ENCODE data around the gene TGFBR3. TPM values are rescaled to one million over a fixed set of nuclear protein-coding genes. Genes with fewer than 3 reads are reported as not detected.

TGFBR3 gene
- total RNA-seq, 2 donors from 2014 or later: 14.4 to 27.8 TPM

DNA sequence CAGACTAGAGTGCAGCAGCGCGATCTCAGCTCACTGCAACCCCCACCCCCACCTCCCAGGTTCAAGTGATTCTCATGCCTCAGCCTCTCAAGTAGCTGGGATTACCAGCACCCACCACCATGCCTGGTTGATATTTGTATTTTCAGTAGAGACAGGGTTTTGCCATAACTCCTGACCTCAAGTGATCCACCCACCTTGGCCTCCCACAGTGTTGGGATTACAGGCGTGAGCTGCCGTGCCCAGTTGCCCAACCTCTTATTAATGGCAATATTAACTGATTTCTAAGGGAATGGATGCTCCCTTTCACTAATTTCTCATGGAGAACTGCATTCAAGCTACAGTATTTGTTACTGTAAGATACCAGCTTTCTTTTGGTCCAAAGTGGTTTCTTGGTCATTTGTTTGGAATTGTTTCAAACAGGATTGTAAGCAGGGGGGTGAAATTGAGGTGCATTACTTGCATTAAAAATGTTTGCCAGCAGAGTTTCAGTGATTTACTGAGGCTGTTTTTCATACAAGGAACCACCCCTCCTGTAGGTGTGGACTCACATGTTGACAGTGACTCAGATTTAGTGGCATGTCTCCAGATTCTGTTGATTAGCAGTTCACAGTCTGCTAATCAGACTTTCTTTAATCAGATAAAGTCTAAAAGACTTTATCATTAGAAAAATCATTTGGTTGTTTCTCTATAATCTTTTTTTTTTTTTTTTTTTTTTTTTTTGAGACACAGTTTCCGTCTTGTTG, 3.9 kb upstream of the TGFBR3 start:
- ATAC-seq (peak; percentile 47), DNase-seq (no peak)
- intact Hi-C loops (cut with DNase I, micrococcal nuclease): loop anchor here in 1 of 2 donors (10.0 kb wide), 1 partner anchor 195 kb away; no protein-coding TSS in a partner anchor

DNA sequence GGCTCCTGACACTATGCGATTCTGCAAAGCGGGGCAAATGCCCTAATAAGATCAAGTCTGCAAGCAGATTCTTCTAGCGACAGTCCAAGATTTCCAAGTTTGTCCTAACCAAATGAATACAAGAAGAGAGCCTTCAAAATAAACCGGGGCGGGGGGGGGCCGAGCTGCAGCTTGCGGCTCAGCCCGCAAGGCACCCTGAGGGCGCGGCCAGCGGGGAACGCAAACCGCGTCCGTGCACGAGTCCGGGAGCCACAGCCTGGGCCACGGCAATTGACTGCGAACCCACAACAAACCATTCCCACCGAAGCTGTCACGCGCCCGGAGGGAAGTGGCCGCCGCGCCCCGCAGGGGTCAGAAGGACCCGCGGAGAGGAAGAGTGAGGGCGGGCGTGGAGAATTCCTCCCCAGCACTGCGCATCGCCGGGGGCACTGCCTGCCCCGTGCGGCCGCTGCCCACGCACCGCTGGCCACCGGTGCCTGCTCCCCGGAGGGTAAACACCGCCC, 687 bp downstream of the TGFBR3 start:
- intact Hi-C loops (cut with DNase I, micrococcal nuclease): loop anchor here in 1 of 2 donors (10.0 kb wide), 1 partner anchor 190 kb away; no protein-coding TSS in a partner anchor
- ATAC-seq: peak; percentile 17
- DNase-seq: peak; percentile 33 to 35

DNA sequence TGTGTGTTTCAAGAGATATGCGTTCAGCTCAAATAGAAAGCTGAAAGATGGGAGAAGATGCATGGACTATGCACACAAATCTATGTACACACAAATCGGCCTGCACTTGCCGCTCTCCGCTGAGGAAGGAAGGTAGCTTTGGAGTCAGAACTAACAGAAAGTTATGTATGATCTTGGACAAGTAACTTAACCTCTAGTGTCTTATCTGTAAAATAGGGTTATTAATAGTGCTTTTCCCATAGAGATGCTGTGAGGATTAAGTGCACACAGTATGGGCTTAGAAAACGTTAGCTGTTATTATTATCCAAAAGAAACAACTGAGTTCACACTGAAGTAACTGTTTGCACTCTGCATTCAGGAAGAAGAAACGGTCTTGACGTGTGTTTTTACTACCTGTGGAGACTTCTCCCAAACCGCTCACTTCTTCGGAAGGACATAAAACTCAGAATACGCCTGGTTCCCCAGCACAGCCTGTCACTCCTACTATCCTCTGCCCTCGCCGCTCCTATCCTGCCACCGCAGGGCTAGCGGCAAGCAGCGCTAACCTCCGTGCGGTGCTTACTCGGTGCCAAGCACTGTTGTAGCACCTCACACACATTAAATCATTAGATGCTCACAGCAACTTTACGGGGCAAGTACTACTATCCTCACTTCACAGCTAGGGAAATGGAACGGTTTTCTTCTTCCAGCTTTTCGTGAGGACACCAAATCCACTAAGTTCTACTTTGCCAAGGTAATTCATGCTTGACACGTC, 1.3 kb downstream of the TGFBR3 start:
- DNase-seq (peak; percentile 38 to 51), ATAC-seq (peak; percentile 30)
- intact Hi-C loops (cut with DNase I, micrococcal nuclease): loop anchor here in 1 of 2 donors (10.0 kb wide), 1 partner anchor 190 kb away; no protein-coding TSS in a partner anchor

DNA sequence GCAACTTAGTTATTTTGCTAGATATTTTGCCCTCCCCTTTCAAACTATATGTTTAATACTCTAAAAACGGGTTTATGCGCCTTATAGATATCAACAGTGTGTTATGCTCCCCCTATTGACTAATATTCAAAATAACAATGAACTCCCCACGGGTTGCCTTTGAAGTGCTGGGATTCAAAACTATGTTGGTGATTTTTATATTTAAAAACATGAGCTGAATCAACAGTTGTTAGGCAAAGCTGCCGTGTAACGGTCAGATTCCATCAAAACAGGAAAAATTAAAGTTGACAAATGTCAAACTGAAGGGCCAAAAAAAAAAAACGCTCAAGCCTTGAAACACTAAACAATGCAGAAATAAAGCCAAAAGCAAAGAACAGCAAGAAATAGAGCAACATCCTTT, 2.5 kb downstream of the TGFBR3 start:
- no peak for DNase-seq
- no peak for ATAC-seq
- intact Hi-C loops (cut with DNase I, micrococcal nuclease): loop anchor here in 1 of 2 donors (10.0 kb wide), 1 partner anchor 189 kb away; no protein-coding TSS in a partner anchor

DNA sequence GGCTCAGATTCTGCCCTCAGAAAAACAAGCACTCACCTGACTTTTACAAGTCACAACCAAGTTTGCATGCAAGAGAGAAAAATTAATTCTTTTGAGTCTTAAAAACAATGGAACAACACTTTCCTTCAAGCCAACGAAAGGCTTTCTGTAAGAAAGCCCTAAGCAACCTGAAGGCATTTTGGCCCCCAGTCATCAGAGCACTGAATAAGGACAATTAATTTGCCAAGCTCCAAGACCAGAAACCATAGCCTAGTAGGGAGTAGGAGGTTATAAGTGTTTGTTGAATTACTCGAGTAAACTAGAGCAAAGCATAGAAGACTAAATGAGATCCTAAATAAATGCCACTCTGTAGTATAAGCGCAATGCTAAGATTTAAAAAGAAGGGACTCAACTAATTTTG, 4.7 kb downstream of the TGFBR3 start:
- ATAC-seq: no peak

DNA sequence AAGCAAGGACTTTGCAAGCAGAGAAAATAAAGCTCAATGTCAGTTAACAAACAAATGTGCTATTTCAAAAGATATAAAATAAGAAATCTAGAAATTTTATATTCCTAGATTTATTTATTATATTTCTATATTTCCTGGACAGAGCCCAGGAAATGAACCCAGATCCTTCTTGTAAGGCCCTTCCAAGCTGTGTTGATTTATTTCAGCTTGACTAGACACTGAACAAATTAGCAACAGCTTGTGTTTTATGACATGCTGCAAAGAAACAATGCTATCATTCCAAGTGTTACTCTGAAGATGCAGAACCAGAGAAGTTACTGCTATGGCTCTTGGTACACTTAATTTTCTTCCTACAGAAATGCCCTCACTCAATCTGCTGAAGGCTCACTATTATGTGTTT, 6.2 kb downstream of the TGFBR3 start:
- DNase-seq: no peak
- intact Hi-C loops (cut with DNase I, micrococcal nuclease): loop anchor here in 1 of 2 donors (10.0 kb wide), 1 partner anchor 185 kb away; no protein-coding TSS in a partner anchor
- ATAC-seq: no peak

More for the DNA sequence above, 4.7 kb downstream of the TGFBR3 start:
- no peak for DNase-seq
- intact Hi-C loops (cut with DNase I, micrococcal nuclease): loop anchor here in 1 of 2 donors (10.0 kb wide), 1 partner anchor 186 kb away; no protein-coding TSS in a partner anchor

DNA sequence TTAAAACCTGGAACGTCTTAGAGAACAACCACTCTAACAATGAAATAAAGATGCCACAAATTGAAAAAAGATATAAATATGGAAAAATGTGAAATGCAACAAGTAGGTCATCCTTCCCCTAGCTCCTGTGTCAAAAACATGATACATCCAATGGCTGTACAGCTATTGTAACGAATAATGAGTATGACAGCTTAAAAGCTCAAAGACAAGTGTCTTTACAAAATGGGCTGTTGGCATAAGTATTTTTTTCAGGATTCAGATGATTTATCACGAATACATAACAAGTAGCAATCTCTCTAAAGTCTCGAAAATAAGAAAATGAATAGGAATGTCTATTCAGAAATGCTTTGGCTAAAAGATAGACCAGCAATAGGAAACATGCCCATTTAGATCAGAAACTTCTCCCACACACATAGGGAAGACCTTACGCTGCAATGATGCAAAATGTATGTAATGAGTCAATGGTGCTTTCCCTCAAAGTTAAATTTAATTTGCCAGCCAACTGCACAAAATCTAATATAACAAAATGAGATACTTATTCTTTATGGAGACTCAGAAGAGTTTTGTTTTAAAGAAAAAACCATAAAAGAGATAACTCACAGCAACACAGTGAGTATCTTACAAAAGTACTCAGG, 8.3 kb downstream of the TGFBR3 start:
- intact Hi-C loops (cut with DNase I, micrococcal nuclease): no loop called here
- DNase-seq (no peak), ATAC-seq (no peak)

DNA sequence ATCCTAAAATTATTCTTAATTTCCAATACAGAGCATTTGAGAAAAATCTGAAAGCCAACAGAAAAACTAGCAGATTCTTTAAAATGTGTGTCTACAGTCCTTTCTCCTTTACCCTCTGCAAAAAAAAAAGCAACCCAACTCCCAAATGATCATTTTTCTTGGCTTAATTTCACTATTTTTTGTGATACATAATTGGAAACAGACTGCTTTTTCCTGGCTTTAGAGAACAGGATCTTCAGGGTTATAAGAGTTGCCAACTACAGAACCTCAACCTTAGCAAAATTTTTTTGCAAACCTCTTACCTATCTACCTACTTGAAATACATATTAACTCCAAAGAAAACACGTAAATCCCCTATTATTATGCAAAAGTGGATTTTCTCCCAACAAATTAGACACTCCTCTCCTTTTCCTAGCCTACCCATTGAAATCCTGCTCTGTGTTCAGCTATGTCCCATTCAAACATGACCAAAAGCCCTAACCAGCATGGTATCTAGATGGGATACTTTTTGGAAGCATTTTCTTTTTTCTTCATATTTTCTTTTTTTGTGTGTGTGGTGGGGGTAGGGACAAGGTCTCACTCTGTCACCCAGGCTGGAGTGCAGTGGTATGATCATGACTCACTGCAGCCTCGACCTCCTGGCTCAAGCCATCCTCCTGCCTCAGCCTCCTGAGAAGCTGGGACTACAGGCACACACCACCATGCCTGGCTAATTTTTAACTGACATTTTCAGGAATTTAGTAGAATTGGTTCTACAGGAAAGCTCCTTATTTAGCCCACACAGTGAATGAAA, 9.0 kb downstream of the TGFBR3 start:
- ATAC-seq (no peak), DNase-seq (no peak)
- intact Hi-C loops (cut with DNase I, micrococcal nuclease): no loop called here

DNA sequence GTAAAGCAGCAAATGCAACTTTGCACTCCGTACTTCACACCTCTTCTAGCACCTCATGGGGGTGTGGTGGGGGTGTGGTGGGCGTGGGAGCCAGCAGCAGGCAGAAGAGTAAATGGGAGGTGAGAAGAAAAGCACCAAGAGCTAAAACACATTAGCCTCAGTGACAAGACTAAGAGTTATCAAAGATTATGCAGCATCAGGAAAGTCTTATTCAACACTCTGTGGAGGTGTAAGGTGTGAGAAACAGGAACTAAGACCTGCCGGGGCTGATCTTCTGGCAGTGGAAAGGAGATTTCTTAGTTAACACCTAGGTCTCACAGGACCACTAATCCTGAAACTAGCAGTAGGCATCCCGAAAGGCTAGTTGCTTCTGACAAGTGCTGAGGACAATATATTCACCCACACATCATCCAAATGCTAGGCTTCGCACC, 9.9 kb downstream of the TGFBR3 start:
- ATAC-seq (no peak), DNase-seq (no peak)
- intact Hi-C loops (cut with DNase I, micrococcal nuclease): no loop called here

DNA sequence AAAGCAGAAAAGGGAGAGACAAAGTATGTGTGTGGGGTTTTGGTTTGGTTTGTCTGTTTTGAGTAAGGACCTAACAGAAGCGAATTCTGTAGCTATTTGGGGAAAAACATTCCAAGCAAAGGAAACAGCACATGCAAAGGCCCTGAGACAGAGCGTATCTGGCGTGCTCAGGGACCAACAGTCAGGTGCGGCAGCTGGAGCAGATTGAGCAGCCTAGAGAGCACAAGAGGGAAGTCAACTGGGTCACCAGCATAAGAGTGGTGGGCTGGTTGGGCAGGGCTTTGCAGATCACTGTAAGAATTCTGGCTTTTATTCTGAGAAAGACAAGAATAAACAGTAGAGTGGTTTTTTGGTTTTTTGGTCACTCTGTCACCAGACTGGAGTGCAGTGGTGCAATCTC, 11.8 kb downstream of the TGFBR3 start:
- ATAC-seq (no peak), DNase-seq (no peak)
- intact Hi-C loops (cut with DNase I, micrococcal nuclease): no loop called here

DNA sequence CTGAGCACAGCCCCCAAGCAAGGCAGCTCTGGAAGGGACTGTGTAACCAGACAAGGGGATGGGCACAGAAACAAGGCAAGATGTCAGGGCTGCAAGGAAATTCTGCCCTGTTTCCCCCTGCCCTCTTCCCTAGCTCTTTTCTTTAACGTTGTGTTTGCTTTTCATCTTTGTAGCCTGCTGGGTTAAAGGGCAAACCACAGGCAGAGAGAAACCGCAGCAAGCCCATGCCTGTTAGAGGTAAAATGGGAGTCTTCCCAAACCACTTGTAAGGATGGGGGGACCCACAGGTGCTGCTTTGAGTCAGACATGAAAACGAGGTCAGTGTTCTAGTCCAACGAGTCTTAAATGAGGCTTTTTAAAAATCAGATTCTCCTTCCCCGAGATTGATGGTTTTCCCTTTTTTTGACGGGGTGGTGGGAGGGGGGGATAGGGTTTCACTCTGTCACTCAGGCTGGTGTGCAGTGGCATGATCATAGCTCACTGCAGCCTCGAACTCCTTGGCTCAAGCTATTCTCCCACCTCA, 13.3 kb downstream of the TGFBR3 start:
- DNase-seq (no peak), ATAC-seq (peak; percentile 42)
- intact Hi-C loops (cut with DNase I, micrococcal nuclease): no loop called here

DNA sequence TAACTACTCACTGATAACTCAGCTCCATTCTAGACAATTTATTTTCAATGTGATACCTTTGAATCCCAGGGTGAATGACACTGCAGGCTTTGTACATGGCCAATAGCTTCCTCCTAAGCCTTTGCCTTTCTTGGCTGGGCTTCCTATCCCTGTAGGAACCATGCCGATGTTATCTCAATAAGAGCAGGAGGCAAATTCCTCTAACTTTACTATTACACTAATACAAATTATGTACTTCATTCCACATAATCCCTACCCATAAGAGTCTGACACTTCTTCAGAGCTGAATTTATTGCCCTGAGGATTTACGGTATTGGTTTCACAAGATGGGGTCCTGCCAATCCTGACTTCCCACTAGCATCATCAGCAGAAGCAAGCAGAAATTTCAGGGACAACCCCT, 14.0 kb downstream of the TGFBR3 start:
- DNase-seq (no peak), ATAC-seq (no peak)
- intact Hi-C loops (cut with DNase I, micrococcal nuclease): no loop called here

DNA sequence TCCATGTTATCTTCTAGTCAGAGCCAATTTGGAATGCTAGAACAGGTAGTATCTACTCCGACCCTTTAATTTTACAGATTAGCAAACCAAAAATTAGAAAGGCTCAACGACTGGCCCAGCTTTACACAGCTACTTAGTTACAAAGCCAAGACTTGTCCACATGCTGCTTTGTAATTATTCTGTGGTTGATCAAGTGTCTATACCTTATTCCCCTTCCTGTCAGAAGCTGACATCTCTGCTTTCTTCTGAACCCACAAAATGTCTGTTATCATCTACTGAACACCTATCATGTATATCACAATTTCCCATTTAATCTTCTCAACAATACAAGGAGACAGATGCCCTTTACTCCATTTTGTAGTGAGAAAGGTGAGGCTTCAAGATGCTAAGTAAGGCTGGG, 15.6 kb downstream of the TGFBR3 start:
- ATAC-seq: no peak

DNA sequence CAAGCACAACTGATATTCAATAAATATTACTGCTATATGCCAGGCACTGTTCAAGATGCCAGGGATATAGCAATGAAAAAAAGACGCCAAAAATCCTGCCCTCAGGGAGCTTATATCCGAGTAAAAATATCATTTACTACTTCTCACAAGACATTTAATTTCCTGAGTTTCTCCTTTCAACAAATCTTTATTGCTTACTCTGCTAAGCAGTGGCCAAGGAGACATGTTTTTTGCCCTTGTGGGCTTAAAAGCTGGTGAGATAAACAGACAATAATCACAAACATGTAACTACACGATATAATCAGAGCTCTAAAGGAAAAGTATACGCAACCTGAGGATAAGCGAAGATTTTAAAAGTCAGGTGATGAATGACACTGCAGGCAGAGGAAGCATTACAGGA, 19.5 kb downstream of the TGFBR3 start:
- ATAC-seq (no peak), DNase-seq (no peak)
- intact Hi-C loops (cut with DNase I, micrococcal nuclease): no loop called here

More for the DNA sequence above, 15.6 kb downstream of the TGFBR3 start:
- intact Hi-C loops (cut with DNase I, micrococcal nuclease): no loop called here
- no peak for DNase-seq

DNA sequence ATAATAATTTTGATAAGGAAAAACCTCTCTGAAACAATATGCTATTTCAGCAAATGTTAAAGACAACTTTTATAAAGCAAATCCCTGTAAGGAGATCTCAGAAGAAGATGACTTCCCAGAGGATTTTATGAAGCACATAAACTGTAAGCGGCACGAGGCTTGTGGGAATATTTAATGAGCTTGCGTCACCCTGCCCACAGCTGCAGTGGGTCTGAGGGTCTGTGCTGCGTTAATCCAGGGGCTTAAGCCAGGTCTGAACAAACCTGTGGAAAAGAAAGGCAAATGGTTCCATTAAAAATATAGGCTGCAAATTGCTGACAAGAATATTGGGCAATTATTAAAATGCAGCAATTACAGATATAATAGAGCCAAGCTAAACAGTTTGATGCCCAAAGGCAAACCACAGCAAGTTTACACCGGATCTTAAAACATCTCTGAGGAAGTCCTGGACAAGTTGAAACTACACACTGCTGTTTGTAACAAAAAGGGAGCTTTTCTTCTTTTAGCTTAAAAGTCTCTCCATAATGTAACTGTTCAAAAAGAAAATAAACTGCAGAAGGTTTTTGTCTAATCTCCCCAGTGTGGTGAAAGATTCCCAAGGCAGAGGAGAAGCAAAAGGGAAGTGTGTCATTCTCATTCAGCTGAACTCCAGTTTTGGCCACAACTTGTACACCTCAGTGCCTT, 21.8 kb downstream of the TGFBR3 start:
- DNase-seq (no peak), ATAC-seq (no peak)
- intact Hi-C loops (cut with DNase I, micrococcal nuclease): no loop called here

DNA sequence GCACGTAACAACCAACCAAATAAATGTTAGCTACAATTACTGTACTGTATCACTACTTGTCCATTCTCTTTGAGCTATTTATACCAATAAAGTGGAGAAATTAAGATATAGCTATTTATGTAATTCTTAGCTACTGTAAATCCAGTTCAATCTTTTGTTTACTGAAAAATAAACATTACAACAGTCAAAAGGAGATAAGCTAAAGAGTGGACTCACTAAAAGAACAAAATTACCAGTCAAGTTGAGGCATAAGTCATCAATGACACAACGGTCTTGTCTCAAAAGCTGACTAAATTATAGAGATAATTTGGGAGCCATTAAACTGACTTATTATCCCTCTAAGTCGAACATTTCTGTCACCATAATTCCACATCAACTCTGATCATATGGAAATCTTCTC, 22.5 kb downstream of the TGFBR3 start:
- DNase-seq (no peak), ATAC-seq (no peak)
- intact Hi-C loops (cut with DNase I, micrococcal nuclease): no loop called here

DNA sequence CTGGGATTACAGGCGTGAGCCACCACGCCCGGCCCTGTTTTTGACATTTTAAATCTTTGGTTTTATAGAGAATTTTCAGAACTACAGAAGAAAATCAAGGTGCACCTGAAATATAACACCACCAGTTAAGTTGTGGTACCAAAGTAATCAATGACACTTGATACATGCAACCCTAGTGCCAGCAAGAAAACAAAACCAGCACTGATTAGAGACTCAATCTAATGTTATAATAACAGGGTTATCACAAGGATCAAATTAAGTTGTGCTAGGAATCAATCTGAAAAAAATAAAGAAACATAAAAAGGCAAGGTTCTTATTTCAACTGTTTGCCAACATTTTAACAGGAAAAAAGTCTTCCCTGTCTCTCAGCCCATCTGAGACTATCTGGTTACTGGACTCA, 23.8 kb downstream of the TGFBR3 start:
- DNase-seq (no peak), ATAC-seq (no peak)
- intact Hi-C loops (cut with DNase I, micrococcal nuclease): no loop called here
